Femur (tissue), 1 donor: ENCODE results near the gene DDRGK1.

ENCODE experiments used
- DNase-seq: peaks from one replicate; pipeline ENCODE4 v3.0.0-alpha.2; 2017

The DDRGK1 gene

DNA sequence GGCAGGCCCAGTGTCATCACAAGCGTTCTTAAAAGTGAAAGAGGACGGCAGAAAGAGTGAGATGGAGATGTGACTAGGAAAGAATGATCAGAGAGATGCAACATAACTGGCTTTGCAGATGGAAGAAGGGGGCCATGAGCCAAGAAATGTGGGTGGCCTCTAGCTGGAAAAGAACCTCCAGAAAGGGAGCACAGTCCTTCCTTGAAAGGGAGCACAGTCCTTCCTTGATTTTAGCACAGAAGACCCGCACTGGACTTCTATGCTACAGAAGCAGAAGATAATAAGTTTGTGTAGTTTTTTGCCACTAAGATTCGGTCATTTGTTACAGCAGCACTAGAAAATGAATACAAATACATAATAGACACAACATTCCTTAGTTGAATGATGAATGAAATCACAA is 24.2 kb downstream of the DDRGK1 start:
- DNase-seq, result no peak

DNA sequence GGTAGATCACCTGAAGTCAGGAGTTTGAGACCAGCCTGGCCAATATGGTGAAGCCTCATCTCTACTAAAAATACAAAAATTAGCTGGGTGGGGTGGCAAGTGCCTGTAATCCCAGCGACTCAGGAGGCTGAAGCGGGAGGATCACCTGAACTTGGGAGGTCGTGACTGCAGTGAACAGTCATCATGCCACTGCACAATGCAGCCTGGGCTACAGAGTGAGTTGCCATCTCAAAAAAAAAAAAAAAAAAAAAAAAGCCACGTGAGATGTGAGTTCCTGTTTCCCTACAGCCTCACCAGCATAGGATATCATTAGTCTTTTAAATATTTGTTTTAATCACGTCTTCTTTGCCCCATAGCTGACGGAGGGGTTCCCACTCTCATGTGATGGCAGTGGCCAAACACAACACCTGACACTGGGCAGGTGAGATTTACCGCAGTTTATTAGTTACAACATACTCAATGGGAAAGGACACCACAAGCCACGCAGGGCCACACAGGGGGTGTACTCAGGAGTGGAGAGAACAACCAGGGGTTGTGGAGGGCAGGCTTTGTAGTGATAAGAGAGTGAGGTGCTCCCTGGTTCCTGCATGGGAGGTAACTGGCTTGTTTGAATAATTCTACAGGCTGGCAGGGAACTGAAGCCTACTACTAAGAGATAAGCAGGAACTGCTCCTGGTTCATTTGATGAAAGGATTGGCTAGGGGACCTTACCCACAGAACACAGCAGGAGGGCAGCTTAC is 26.6 kb downstream of the DDRGK1 start:
- no peak for DNase-seq

DNA sequence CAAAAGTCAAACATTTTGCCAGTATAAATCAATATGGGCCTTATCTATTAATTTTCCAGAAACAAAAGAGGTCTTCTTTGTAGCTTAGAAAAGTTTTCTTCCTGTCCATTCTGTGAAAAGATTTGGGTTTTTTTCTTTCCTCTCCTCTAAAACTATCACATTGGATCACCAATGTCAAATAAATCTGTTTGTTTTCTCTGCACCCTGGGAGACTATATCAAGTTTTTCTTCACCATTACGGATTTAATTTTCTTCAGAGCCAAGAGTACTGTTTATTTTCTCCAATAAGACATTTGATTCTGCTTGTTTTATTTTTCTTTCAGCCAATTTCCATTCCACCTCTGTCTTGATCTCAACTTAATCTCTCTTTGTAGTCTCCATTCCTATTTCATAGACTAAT is 29.2 kb downstream of the DDRGK1 start:
- no peak for DNase-seq

DNA sequence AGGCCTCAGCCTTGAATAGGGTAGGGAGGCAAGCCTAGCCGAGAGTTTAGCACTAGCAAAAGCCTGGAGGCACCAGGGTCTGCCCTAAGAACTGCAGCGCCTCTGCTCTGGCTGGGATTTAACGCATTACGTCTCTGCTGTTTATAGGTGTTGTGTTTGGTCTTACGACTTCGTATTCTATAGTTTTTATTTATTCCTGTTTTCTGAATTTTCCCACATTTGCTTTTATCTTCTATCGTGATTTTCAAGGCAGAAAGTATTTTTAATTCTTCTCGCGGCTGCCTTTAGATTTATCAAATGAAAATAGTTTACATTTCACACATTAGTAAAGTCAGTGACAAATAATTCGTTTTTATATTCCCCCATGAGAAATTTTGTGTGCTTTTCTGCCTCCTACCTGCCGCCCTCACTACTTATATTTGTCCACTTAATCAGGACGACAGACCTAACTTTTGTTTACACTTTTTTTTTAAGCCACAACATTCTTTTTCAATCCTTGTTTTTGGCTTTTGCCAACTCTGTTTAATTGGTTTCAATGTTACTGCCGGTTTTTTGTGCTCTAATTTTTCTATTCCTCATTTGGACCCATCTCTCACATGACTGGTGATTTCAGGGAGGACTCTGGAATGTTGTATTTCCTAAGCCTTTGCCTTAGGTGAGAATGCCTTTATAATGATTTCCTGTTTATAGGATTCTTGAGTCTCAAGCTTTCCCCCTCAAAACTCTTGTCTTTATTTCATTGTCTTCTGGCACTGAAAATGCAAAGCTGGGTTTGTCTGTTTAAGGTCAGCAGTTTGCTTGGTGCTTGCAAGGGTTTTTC is 29.8 kb downstream of the DDRGK1 start:
- no peak for DNase-seq

DNA sequence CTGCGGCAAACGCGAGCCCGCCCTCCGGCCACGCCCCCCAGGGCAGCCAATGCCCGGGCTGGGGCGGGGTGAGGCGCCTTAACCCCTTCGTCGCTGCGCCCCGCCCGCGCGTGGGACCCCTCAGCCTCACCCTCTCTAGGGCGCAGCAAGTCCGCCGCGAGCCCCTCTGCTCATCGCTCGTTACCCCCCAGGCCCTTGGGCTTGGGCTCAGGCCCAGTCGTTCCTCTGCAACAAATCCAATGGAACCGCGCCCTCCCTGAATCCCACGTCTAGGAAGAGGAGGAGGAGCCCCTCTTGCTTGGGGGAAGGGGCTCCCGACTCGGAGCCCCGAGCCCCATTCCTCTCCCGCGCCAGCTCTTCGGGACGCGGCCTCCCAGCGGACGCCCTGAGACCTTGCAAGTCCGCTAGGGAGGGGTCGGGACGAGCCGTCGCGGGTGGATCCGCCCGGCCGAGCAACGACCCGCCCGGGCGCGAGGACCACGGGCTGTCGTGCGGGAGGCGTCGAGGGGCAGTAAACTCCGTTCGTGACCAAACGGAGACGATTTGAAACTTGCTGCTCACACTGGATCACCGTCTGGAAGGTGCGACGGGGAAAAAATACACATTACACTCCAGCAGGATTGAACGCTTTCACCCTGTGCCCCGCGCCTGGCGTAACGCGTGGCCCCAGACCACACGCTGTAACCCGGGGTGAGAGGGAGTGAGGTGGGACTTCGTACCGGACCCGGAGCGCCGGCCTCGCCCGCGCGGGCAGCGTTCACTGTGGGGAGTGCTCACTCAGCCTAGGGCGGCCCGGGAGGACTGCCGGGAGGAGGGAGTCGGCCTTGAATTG is 30.7 kb downstream of the DDRGK1 start:
- peak; percentile 93 for DNase-seq

DNA sequence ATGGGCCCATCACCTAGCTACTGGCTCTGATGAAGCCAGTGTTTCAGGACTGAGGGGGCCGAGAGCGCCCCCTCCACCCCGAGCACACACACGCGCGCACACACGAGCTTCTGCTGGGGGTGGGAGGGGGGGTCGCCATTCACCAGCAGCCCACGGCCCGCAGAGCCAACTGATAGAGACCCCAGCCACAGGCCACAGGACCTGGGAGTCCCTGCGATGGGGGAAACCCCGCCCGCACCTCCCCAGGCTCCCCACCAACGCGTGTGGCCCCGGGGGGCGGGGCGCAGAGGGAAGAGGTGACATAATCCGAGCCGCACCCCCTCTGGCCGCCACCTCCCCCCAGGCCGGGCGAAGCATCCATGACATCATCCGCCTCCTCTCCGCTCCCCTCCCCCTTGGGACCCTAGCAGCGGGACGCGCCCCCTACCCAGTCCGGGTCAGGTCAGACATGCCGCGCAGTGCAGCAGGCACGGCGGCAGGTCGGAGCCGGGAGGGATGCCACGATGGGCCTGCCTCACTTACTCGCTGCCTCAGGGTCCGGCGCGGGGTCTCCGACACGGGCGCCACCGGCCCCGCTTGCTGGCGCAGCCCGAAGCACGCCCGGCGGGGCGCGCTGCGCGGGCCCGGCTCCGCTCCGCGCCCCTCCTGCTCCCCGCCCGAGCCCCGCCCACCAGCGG is 31.4 kb downstream of the DDRGK1 start, which contains the start of gene LZTS3:
Gene LZTS3, minus strand, starts transcription at position 617 of the 677 bp plus-strand sequence. CDS start 6,386 bp downstream, outside the sequence.
- peak; percentile 86 for DNase-seq

DNA sequence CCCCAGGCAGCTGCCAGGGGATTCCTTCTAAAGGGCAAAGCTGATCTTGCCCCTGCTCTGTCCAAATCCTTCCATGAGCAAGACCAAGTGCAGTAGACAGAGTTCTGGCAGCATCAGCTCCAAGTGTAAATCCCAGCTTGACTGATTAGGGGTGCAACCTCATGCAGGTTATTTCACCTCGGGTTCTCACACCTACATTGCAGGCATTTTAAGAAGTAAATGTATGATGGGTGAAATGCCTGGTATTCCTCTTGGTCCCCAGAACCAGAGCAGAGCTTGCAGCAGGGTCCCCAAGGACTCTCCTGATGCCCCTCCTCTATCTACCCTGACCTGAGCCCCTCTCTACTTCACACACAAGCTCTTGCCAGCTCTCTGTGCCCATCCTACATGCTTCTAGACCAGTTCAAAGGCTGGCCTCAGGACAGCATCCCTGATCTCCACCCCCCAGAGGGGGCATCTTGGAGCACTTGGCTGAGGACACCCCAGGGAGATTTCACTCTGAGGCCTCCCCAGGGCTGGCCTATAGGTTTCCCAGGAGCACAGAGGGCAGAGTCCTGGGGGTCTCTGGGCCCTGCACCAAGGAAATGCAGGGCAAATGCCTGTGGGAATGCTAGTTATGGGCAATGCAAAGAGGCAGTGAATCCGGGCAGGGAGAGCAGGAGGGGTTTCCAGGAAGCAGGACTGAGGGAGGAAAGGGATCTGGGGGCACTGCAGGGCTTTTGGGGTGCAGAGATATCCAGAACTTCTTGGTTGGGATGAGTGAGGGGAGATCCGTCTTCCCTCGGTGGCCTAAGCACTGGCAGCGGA is 32.2 kb downstream of the DDRGK1 start:
- no peak for DNase-seq

DNA sequence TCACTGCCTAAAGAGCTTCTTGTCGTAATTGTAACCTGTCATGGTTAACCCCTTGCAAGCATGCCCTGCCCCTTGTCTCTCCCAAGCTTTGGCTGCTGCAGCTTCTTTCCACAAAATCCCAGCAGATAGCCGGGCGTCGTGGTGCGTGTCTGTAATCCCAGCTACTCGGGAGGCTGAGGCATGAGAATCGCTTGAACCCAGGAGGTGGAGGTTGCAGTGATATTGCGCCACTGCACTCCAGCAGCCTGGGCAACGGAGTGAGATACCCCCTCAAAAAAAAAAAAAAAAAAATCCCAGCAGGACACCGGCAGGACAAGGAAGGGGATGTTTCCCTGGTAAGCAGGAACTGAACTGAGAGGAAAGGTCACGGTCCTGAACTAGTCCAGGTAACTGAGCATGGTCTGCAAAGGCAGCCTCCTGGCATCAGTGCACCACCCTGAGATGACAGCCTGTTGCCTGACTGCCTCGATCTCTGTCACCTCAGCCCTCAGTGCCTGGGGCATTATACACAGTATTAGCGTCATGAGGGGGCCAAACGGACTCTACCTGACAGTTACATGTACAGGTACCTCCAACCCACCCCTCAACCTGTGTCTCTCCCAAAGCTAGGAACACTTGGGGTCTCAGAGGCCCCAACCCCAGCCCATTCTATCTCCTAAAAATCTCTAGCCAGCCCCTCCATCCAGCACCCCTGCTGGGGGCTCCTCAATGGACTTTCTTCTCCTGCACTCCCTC is 32.9 kb downstream of the DDRGK1 start:
- DNase-seq, result no peak

DNA sequence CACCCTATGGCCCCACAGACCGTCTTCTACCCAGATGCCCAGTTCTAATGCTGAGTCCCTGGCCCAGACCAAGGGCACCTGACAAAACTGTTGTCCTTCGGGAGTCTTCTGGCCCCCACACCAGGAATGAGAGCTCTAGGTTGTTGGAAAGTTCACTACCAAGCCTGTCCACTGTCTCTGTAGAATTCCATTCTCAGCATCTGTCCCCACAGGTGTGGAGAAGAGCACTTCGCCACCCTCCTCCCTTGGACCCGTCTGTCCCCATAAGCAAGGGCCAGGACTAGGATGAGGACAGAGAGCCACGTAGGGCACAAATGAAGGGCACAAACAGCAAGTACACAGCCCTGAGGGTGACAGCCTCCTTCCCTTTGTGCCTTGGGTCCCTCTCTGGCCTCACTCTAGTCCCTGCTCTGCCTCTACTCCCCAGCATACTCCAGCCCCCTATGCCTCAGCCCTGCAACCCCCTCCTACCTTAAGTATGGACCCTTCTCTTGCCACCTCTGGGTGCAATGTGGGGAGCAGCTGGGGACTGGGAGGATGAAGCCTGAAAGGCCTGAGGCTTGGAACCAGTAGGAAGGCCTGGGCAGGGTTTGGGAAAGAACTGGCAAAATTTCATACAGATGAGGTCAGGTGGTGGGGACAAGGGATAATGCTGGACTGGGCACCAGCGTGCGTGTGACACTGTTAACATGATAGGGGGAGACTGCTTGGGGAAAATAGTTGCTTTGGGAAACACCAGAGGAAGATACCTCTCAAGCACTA is 35.5 kb downstream of the DDRGK1 start:
- no peak for DNase-seq

DNA sequence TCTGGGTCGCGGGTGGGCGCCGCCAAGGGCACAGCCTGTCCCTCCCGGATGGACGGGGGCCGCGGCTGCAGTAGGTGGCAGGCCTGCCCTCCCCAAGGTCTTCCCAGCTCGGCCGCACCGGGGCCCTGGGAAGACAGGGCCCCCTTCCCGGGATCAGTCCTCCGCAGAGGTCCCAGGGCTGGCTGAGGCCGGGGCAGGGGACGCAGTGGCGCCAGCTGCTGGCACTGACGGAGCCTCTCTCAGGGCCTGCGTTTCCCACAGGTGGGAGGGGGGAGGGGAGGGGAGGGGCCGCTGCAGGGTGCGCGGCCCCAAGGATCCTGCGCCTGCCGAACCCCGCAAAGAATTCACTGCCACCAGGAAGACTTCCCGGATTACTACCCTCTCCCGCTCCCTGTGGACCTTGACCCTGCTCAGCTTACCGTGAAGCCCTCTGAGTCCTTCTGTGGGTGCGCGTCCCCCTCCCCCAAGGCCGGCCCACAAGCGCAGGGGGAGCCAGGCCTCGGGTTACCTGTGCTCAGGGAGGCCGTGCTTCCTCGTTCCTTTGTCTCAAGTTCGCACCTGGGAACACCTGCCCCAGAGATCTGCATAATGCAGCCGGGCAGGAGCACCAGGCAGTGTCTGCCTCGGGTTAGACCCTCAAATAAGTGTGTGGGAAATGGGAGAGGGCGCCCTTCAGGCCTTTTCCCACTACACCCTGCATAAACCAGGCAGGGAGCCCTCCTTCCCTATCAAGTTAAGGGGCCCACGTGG is 36.2 kb downstream of the DDRGK1 start:
- DNase-seq, result no peak

DNA sequence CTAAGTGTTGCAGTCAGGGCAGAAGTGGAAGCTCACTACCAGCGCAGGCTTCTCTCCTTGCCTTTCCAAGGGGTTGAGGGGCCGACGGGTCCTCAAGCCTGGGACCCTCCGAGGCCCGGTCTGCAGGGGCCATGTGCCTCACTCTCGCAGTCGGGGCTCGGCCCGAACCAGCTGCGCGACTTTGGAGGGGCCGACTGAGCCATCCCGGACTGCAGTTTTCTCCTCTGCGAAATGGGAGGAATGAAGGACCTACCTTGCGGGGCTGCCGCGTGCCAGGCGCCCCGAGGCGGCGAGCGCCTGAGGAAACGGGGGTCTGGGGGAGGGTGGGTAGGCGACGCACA is 36.8 kb downstream of the DDRGK1 start:
- no peak for DNase-seq

DNA sequence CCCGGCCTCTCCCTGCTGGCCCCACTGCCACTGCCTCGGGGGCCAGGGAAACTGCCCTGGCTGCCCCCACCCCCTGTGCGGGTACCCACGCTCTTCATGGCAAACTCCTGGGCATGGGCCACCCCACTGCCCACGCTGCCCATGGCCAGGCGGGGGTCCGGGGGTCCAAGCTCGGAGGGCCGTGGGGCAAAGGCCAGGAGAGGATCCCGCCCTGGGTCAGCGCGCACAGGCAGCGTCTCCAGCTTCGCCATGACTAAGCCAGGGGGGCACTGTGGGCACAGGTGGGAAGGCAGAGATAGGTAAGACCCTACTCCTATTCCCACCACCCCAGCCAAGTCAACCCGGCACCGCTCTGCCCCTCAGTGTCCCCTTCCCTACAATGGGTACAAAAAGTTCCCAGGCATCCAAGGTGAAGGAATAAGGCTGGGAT is 37.6 kb downstream of the DDRGK1 start:
- no peak for DNase-seq

DNA sequence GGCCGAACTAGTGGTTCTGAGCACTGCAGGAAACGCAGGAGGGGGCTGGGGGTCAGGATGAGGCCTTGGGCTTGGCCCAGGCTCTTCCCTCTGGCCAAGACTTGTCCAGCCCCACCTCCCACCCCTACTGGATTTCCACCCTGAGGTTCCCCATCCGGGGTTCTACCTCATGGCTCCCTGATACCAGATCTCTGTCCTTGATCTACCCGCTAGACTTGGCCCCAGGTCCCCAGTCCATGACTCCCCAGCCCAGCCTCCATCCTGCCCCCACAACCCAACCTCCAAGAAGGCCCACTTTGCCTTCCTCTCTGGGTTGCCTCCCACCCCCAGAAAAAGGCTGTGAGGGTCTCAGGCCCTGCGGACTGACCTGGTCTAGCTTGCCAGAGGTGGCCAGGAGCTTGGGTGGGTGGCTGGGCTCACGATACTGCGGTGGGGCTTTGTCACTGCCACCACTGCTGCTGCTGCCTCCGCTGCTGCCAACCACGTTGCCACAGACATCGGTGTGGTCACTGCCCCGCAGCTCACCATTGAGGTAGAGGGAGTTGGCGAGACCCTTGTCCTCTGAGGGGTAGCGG is 38.1 kb downstream of the DDRGK1 start:
- DNase-seq, result no peak

DNA sequence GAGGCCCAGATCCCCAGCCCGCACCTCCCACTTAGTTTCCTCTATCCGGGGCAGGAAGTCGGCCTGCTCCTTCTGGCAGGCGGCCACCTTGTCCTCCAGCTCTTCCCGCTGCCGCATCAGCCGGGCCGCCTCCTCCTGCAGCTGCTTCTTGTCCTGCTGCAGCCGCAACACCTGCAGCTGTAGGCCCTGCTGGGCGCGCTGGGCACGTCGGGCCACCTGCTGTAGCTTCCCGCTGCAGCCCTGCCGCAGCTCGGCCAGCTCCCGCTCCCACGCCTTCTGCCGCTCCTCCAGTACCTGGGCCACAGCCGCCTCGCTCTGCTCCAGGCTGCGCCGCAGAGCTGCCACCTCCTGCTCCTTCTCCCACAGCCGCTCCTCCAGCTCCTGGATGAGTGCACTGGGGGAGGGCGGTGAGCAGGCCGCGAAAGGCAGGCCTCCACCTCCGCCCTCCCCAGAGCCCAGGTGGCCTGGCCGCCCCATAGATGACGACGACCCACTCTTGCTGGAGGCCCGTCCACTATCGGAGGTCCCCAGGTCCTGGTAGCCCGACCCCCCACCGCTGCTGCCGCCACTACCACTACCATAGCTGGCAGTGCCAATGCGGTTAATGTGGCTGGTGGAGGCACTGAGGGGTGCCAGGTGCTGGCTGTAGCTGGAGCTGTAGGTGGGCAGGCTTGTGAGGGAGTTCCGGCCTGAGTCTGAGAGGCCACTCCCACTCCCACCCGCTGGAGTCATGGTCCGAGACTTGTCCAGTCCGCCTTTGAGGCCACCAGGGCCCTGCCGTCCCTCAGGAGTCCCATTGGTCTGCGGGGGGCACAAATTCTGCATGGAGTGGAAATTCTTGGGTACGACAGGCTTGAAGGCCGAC is 38.8 kb downstream of the DDRGK1 start:
- DNase-seq, result peak; percentile 82

DNA sequence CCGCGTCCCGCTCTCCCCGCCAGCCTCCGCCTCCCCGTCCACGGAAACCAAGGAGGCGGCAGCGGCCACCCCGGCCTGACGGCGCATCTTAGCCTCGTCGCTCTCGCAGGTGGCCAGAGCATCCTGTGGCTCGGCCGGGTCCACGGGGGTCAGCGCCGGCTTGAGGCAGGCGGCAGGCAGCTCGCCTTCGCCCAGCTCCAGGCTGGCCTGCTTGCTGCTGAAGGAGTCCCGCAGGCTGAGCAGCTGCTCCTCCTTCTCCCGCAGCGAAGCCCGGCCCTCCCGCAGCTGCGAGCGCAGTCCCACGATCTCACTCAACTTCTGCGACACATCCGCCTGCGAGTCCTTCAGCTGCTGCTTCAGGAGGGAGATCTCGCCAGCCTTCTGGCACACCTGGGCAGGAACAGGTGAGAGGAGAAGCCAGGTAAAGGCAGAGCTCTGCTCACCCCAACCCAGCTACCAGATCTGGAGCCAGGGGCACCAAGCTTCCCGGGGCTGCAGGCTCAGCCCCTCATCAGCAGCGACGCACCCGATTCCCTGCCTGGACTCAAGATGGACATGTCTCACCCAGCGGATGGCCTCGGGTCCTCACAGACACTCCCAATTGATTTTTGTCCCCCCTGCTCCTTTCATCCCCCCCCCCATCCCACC is 39.6 kb downstream of the DDRGK1 start:
- no peak for DNase-seq

DNA sequence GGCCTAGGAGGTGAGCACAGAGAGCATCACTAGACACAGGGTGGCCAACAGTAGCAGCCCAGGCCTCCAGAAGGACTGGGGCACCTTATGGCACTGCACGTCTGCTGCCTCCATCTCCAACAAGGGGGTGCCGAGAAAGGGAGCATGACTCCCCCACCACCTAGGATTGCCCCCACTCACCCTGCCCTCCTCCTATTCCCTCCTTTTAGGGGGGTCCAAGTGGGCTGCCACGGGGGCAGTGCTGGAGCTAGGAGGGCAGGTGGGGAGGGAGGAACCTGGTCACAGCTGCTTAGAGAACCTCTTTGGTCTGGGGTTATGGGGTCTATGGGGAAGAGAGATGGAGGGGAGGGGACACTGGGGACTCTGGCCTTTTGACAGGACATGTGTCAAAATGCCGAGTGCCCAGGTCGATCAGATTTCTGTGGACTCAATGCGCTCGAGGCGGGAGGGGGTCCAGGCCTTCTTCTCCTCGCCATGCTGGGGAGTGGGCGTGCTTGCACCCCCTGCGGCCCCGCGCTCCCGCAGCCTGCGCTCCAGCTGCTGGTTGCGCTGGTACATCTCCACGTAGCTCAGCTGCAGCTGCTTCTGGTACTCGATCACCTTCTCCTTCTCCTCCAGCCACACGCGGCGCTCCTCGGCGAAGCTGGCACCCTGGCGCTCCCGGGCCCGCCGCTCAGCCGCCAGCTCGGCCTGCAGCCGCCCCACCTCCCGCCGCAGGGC is 40.3 kb downstream of the DDRGK1 start:
- DNase-seq, result no peak
